HG02759 (cell line): ENCODE measurements around the gene STRIP1.

ENCODE experiments used
- ATAC-seq: cut with Tn5 transposase; IDR thresholded peaks from one replicate; pipeline ENCODE4 v1.9.1; 2021; ENCODE audit warnings: mild to moderate bottlenecking, moderate library complexity; ENCODE audit not compliant: unreplicated experiment

The STRIP1 gene, protein sequence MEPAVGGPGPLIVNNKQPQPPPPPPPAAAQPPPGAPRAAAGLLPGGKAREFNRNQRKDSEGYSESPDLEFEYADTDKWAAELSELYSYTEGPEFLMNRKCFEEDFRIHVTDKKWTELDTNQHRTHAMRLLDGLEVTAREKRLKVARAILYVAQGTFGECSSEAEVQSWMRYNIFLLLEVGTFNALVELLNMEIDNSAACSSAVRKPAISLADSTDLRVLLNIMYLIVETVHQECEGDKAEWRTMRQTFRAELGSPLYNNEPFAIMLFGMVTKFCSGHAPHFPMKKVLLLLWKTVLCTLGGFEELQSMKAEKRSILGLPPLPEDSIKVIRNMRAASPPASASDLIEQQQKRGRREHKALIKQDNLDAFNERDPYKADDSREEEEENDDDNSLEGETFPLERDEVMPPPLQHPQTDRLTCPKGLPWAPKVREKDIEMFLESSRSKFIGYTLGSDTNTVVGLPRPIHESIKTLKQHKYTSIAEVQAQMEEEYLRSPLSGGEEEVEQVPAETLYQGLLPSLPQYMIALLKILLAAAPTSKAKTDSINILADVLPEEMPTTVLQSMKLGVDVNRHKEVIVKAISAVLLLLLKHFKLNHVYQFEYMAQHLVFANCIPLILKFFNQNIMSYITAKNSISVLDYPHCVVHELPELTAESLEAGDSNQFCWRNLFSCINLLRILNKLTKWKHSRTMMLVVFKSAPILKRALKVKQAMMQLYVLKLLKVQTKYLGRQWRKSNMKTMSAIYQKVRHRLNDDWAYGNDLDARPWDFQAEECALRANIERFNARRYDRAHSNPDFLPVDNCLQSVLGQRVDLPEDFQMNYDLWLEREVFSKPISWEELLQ

GRCh38 chr1:110034451-110035235, at the start of gene STRIP1:
STRIP1 (plus strand) TSS chr1:110034624; CDS start chr1:110034638, 14 bp downstream.
- peak; percentile 94 for ATAC-seq

DNA sequence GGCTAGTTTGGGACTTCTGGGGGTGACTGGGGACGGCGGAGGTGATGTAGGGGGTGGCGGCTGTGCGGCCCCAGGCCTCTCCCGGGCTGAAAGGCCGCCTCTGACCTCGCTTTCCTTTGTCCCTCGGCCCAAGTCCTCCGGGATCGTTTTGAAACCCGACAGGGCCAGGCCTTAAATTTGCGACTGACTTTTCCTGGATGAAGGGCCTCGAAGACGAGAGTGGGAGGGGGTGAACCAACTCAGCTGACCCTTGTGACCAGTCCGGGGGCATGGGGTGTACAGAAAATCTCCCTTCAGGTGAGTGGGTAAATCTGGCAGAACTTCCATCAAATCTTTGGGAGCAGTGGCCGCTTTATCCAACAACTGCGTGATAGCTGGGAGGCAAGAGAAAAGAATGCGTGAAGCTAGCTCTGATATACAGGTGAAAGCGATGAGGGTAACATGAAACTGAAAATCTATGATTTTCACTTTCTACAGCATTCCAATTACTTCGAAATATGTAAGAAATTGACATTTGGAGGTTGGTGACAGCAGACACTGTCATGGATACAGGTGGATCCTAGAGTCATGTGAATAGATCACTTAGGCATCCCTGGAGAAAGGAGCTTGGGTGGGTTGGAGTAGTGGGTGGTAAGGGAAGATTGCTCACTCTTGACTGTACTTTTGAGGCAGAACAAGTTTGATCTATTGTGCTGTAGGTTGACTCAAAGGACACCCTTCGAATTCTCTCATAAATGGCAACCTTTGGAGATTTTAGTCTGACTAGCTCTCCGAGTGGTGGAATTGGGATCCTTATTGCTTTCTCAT, 49.0 kb upstream of the STRIP1 start:
- ATAC-seq: no peak

GRCh38 chr1:109986054-109986444, 48.4 kb upstream of the STRIP1 start:
- ATAC-seq: no peak

- ATAC-seq: no peak
Observed at GRCh38 chr1:109988349-109988914, 46.0 kb upstream of the STRIP1 start.

DNA sequence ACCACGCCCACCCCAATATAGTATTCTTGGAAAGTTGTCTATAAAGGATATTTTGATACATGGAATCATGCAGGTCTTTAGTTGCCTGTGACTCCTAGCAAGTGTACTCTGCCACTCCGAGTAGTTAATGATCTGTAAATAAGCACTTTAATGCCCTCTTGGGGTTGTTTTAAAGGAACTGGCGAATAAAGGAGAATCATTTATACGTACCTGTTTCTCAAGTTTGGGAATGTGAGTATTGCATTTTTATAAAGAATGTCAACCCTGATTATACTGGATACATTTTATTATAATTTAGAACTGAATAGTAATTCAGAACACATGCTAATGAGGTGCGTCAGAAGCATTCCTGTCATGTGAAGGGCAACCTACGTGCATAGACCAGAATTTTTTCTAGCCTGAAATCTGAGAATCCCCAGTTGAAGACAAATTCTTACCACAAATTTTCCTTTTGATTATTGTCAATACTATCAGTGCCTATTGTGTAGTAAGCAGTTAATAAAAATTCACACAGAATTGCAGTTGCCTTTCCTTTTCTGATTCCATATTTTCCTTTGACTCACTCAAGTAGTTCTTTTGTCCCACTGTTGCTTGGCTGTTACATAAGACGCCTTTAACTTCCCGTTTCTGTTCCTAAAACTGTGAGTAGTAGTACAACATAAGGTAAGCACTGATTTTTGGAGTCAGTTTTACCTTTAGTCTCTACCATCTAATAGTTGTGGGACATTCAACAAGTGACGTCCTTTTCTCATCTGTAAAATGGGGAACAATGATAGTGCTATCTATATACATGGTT, 44.7 kb upstream of the STRIP1 start:
- ATAC-seq: no peak

DNA sequence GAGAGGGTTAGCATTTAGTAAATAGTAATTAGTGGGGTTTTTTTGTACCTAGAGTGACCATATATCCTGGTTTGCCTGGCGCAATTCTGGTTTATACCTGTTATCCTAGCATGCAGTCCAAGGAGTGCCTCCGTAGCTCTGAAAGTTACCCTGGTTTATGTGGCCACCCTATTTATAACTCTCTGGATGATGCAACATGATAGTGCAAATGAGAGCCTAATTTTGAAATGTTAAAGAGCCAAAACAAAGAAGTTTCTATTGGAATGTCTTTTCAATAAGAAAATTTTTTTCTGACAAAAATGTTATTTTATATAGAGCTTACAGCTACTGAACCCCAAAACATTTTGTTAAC, 44.1 kb upstream of the STRIP1 start:
- no peak for ATAC-seq

GRCh38 chr1:109991400-109991925, 43.0 kb upstream of the STRIP1 start:
- no peak for ATAC-seq

- no peak for ATAC-seq
Observed at GRCh38 chr1:109993885-109994284, 40.5 kb upstream of the STRIP1 start.

- ATAC-seq: no peak
Observed at GRCh38 chr1:109994654-109995053, 39.8 kb upstream of the STRIP1 start.

DNA sequence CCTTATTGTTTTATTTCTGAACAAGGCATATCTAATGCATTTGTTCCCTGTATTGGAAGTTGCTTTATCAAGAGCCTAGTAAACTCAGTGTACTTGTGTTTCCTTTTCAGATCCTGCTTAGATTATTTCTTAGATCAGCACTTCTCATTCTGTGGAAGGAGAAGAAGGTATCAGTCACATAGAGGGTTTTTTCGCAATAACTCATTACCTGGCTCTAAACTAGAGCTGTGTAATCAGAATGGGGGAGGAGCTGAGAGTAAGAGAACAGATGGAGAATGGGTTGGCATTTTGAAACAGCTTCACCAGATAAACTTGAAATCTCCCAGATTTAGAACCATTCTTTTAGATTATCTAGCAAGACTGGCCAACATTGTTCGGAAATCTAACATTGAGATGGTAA, 38.9 kb upstream of the STRIP1 start:
- ATAC-seq: no peak

DNA sequence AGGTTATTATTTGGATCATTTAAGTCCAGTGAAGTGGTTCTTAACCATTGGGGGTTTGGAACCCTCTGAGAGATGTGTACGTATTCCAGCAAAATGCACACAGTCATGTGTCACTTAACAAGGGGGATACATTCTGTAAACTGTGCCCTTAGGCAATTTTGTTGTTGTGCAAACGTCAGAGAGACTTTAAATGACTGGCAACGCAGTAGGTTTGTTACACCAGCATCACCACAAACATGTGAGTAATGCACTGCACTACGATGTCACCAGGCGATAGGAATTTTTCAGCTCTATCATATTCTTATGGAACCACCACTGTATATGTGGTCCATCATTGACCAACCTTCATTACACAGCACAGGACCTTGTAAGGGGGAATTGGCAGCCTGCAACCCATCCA, 37.9 kb upstream of the STRIP1 start:
- no peak for ATAC-seq

- no peak for ATAC-seq
Observed at GRCh38 chr1:109997204-109997866, 37.1 kb upstream of the STRIP1 start.

DNA sequence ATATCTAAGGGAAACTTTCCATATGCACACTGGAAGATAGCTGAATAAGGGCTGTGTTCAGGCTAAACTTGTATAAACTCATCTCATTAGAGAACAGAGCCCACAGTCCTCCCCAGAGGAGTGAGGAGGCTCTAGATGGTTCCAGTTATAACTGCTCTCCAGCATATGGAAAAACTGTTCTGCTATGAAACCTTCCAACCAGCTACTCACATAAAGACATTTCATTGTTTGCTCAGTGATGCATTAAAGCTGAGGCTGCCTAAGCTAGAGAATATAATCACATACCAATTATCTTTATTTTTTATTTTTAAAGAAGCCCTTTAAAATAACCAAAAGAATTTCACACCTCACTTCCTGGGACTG, 36.6 kb upstream of the STRIP1 start:
- no peak for ATAC-seq

GRCh38 chr1:110002695-110003094, 31.7 kb upstream of the STRIP1 start:
- no peak for ATAC-seq

DNA sequence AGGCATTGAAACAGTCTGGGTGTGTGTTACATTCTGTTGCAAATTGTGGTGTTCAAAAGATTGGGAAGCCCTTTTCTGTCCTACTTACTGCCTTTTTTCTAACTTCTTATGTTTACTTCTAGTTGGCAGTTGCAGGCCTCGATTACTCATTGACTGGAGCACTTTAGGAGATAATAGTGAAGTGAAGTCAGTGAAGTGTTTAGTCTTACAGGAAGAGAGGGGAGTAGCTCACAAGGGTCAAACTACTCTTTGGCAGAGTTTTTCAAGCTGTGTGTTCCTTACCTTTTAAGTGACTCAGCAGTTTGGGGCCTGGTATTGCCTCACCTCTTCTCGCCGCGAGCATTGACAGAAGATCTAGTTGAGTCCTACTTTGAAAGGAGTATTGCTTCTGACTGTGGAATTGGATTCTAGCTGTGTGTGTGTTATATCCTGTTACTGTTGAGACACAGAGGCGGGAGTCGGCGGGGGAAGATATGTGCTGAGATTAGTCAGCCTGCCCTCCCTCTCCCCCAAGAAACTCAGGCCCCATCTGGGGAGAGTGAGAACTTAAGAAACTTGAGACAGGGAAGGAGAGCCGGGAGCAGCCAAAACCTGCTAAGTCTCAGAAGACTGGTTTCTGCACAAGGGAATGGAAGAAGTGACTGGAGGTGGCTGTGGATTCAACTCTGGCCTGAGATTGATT, 30.5 kb upstream of the STRIP1 start:
- ATAC-seq: peak; percentile 68

DNA sequence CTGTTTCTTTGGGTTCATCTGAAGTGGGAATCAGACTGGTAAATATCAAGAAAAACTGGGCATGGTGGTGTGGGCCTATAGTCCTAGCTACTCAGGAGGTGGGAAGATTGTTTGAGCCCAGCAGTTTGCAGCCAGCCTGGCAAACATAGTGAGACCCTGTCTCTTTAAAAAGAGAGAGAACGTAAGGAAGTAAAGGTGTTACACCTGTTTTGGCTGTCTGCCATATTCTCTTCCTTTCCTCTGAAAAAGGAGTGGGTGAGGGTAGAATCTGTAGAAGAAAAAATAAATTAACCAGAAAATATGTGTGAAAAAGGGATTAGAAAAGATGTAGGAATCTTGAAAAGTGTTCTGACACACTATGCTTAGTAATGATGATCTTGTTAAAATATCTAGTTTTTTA, 29.8 kb upstream of the STRIP1 start:
- ATAC-seq: no peak

DNA sequence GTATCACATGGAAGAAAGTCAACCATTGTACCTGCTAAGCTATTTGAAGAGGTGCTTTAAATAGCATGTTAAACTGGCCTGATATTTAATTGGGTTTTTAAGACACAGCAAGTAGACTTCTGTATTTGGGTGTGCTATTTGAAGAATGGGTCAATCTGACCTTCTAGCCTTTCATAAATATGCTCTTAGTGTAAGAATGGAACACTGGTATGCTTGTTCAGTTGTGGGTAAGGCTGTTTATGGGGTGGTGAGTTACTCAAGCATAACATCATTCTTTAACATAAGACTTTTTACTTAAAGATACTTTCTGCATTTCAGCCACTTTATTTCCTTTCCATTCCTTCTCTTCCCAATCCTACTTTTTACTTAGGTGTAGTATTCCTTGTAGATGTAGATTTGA, 28.5 kb upstream of the STRIP1 start:
- ATAC-seq: no peak

DNA sequence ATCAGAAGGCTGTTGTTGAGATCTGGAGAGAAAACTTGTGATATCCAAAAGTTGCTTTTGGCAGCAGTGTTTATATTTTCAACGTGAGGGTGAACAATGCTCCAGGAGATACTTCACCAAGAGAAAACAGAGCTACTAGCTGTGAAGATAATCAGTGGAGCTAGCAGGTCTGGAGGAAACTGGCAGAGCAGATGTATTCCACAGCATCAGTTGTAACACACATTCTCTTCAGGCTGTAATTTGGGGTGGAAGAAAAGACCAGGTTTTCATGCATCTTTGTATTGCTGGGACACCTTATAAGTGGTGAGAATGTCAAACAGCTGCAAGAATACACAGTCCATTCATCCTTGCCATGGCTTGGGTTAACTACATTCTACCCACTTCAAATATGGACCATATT, 27.9 kb upstream of the STRIP1 start:
- ATAC-seq: no peak
